Transverse colon (tissue), 4 donors: ENCODE data around the gene IL6.

Experiments
- EP300 ChIP-seq: sonication (generic); formaldehyde crosslinking; IDR thresholded peaks from one replicate; pipeline ENCODE4 v1.6.1; 2017; ENCODE audit warnings: antibody characterized with exemption, low read depth
- POLR2A ChIP-seq: fragments of 450-650 bp; IDR thresholded peaks from one replicate; pipeline ENCODE4 v1.6.1; 2016; ENCODE audit warnings: antibody characterized with exemption, mild to moderate bottlenecking, moderate library complexity
- POLR2AphosphoS5 ChIP-seq, 3 donors: sonication (generic); formaldehyde crosslinking; IDR thresholded peaks; one replicate each; pipeline ENCODE4 v1.6.1; 2016; ENCODE audit warnings: antibody characterized with exemption in 3 of 3
- TF ChIP-seq, protein P1 (sequence below), 5 experiments: fragments of 200-600 bp in 3 of 5; fragments of 450-650 bp in 2 of 5; sonication (generic) in 3 of 5; IDR thresholded peaks; 1 replicate in 2 of 5; 2 replicates in 3 of 5; pipeline ENCODE4 v1.5.1; 2016 to 2017; ENCODE audit warnings: antibody characterized with exemption in 5 of 5, inconsistent platforms in 3 of 5, mild to moderate bottlenecking in 2 of 5, moderate library complexity in 1 of 5

DNA sequence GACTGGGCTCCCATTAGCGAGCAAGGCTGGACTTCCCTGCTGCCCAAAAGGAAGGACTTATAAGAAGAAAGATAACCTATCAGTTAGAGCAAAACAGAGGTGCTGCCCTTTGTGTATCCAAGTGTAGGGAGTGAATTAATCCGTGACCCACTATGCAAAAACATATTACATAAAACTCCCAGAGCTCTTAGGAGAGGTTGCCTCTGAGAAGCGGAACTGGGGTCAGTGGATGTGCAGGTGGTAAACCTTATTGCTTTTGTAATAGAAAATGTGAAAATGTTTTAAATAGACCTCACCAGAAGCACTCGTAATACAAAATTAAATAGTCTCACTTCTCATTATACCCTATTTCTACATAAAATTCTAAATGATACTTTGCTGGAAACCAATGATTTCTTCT lies 17.1 kb upstream of the IL6 start:
- no peak for TF ChIP-seq POLR2A
- TF ChIP-seq EP300 = no peak
- TF ChIP-seq, protein P1, sequence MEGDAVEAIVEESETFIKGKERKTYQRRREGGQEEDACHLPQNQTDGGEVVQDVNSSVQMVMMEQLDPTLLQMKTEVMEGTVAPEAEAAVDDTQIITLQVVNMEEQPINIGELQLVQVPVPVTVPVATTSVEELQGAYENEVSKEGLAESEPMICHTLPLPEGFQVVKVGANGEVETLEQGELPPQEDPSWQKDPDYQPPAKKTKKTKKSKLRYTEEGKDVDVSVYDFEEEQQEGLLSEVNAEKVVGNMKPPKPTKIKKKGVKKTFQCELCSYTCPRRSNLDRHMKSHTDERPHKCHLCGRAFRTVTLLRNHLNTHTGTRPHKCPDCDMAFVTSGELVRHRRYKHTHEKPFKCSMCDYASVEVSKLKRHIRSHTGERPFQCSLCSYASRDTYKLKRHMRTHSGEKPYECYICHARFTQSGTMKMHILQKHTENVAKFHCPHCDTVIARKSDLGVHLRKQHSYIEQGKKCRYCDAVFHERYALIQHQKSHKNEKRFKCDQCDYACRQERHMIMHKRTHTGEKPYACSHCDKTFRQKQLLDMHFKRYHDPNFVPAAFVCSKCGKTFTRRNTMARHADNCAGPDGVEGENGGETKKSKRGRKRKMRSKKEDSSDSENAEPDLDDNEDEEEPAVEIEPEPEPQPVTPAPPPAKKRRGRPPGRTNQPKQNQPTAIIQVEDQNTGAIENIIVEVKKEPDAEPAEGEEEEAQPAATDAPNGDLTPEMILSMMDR (IDR thresholded peaks at IDR 0.05) = no peak
- no peak for TF ChIP-seq POLR2AphosphoS5 (IDR thresholded peaks at IDR 0.05)
